GOT3 (cell line): ENCODE measurements around the gene EP400.
"Not testable (repeated sequence)": the region's sequence is repeated elsewhere in the genome, so short reads cannot be mapped to it uniquely, and the experiment has no call there.

Source experiments
- DNase-seq: peaks from one replicate; lab custom pipeline; 2025; ENCODE audit warnings: mixed read lengths; lab: John Stamatoyannopoulos, UW

EP400 gene

DNA sequence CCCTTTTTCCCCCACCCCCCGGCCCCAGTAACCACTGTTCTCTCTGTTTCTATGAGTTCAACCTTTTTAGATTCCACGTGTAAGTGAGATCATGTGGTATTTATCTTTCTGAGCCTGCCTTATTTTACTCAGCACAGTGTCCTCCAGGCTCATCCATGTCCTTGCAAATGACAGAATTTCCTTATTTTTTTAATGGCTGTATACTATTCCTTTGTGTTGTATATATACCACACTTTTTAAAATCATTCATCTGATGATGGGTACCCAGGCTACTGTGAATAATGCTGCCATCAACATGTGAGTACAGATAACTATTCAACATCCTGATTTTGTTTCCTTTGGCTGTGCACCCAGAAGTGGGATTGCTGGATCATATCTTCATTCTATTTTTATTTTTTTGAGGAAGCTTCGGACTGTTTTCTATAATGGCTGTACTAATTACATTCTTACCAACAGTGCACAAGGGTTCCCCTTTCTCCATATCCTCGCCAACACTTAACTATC is 139.7 kb downstream of the EP400 start:
- DNase-seq, result no peak

DNA sequence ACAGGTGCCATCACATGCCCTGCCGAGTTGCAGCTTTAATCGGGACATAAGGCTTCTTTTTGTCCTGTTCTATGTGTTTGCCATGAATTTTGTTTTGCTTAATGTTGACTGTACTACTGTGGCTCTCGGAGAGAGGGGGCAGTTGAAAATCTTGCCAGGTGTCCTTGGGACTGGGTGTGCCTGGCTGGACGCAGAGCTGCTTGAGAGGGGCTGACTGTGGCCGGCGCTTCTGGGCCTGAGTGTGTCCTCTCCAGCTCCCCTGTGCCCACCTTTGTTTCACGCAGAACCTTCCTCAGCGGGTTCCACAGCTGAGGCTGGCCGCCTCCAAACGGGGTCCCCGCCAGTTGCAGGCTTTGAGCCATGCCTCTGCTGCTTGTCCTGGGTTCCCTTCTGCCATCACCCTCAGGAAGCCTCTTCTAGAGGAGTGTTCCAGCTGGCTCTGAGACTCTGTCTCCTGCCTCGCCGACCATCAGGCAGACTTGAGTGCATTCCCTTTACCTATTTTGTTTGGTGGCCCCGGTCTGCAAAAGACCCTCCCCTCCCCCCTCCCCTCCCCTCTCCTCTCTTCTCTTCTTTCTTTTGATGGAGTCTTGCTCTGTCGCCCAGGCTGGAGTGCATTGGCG is 144.6 kb downstream of the EP400 start:
- DNase-seq, result no peak

DNA sequence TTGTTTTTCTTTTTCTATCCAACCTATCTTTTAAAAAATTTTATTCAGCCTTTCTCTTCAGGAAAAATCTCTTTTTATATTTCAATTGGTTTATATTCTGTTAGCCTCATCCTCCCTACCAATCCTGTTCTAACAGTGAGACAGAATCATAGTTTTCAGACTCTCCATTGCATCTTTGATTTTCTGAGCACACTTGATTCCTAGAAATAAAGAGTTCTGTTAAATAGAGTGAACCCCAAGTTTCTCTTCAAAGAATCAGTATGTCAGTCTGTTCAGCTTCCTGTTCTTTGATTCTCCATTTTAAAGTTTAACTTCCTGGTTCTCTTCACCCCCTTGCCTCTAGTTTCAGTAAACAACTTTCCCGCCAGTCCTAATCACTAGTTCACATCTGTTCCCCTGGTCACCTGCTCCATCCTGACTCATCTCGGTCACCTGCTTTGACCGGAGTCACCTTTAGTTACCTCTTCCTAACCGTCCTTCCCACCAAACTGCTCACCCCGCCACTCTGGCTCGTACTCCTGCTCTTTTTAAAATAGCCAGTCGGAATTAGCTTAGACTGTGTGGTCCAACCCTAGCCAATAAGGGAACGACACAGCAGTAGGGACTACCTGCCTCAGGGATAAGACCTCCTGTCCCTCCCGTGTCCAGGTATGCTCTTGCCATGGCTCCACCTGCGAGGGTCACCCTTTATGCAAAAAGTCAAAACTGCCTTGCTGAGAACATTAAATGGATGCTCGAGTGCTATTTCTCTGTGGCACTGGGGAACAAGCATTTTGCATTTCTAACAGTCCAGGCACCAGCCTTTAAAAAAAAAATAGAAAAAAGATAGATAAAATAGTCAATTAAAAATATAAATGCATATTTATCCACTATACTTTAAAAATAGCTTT is 146.0 kb downstream of the EP400 start:
- DNase-seq, result no peak

GRCh38 chr12:132099739-132100138 is 150.0 kb downstream of the EP400 start:
- DNase-seq, result no peak

- DNase-seq, result no peak
These were observed 150.7 kb downstream of the EP400 start for GRCh38 chr12:132100306-132101065.

DNA sequence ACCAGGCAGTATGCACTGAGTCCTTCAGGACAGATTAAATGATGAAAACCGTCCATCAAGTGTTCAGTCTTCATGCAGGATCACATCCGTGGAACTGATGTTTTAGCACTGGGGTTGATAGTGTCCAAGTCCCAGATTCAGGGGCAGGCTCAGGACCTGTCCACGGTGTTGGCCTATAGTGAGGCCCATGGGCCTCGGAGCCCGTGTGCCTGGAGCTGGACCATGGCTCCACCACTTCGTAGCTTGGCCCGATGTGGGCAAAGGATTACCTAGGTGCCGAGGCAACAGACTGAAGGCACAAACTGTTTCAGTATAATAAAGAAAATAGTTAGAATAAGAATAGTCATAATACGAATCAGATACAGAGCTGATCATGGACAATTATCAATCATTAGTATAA is 152.6 kb downstream of the EP400 start:
- no peak for DNase-seq

DNA sequence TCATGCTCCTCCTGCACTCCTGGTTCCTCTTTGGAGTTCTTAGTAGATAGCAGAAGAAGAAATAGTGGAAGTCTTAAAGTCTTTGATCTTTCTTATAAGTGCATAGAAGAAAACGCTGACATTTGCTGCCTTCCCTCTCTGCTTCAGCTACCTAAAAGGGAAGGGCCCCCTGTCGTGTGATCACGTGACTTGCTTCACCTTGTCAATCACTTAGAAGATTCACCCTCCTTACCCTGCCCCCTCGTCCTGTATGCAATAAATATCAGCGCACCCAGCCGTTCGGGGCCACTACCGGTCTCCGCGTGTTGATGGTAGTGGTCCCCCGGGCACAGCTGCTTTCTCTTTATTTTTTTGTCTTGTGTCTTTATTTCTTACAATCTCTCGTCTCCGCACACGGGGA is 153.3 kb downstream of the EP400 start:
- not testable (repeated sequence) for DNase-seq

DNA sequence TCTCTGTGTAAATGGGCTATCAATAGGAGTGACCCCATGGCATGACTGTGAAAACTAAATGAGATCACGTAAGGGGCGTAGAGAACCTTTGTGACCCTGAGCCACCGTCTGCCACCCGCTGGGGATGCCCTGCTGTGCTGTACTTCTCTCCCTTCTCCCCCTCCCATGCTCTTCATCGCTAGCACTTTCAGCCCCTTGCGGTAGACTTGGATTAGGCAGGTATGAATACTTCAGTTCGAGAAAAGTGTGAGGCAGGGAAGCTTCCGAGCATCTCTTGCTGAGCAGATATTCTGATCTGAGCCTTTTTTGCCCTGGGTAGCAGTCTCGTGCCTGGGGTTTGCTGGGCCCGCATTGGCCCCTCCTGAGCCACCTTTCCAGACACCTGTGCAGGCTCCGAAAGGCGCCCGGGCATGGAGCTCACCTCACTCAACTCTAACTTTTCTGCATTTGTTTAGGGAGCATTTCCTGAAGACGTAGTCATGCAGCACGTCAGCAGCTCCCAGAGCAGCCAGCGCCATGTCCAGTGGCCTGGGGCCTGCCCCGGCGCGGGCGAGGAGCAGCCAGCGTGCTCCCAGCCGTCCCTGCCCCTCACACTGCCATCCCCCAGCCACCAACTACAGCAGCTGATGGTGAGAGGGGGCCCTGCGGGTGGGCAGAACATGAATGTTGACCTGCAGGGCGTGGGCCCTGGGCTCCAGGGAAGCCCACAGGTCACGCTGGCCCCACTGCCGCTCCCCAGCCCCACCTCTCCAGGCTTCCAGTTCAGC is 154.0 kb downstream of the EP400 start:
- no peak for DNase-seq

- DNase-seq, result no peak
These were observed 155.7 kb downstream of the EP400 start for GRCh38 chr12:132105467-132105866.

- DNase-seq, result no peak
These were observed 157.2 kb downstream of the EP400 start for GRCh38 chr12:132106921-132107320.

DNA sequence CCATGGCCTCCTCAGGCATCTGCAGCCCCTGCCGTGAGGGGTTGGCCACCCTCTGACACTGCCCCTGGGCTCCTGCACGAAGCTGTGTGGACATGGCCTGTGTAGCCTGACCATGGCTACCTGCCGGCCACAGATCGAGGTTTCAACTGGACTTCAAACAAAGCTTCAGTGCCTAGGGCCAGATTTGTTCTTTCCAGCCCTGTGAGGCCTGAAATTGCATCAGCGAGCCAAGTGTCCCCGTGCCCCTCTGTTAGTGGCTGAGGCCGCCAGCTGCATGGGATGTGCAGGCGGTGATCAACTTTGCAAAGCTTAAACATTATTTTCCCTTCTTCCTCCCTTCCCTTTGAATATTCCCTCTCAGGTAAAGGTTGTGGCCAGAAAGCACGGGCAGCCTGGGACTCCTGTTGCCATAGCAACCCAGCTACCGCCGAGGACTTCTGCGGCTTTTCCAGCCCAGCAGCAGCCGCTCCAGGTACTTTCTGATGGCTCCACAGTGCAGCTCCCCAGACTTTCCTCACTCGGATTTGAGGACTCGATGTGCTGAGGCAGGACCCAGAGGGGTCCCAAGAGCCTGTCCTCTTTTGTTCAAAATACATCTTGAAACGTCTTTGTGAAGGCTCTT is 158.6 kb downstream of the EP400 start:
- DNase-seq, result no peak

DNA sequence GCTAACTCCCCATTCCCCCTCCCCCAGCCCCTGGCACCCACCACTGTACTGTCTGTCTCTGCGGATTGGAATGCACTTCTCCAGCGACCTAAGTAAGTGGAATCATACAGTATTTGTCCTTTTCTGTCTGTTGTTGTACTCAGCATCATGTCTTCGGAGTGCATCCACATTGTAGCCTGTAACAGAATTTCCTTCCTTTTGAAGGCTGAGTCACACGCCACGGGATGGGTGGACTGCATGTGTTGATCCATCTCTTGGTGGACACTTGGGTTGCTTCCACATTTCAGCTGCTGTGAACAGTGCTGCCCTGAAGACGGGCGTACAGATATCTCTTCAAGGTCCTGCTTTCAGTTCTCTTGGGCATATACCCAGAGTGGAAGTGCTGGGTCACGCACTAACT is 160.0 kb downstream of the EP400 start:
- DNase-seq, result no peak

DNA sequence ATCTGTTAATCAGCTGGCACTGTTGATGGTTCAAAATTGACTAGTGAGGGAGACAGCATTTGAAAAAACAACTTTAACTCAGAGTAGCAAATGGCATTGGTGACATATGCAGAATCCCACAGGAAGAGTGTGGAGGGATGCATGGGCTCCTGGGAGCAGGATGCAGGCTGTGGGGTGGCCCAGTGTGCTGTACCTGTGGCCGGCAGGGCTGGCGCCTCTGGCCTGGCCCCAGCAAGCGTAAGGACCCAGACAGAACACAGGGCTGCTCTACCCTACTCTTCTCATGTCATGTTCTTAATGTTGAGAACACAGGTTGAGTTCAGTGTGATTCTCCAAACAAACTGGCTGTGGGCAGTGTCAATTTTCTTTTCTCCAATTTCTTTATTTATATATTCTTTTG is 160.9 kb downstream of the EP400 start:
- DNase-seq, result no peak

DNA sequence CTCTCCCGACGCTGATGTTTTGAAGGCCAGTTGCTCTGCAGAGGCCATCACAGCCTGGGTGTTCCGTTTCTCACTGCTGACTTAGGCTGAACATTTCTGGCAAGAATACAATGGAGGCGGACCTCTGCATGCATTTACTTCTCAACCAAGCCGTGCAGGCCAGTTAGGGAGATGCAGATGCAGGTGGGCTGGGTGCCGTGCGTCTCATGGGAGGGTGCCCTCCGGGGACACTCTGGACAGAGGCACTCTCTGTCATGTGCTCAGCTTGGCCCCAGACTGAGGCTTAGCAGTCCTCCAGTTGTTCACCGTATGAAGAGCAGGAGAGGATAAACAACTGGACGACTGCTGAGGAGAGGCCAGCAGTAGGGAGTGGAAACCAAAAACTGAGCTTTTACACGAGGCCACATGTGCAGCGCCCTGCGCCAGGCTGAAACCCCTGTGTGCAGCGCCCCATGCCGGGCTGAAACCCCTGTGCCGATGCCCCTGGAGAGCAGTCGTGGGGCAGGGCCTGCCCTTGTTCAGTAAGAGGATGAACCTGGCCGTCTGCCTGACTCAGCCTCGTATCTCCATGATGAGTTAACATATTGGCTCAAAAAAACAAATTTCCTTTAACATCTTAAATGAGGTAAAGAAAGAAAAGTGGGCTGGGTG is 162.0 kb downstream of the EP400 start:
- DNase-seq, result no peak

- DNase-seq, result no peak
These were observed 164.9 kb downstream of the EP400 start for GRCh38 chr12:132114667-132115066.

DNA sequence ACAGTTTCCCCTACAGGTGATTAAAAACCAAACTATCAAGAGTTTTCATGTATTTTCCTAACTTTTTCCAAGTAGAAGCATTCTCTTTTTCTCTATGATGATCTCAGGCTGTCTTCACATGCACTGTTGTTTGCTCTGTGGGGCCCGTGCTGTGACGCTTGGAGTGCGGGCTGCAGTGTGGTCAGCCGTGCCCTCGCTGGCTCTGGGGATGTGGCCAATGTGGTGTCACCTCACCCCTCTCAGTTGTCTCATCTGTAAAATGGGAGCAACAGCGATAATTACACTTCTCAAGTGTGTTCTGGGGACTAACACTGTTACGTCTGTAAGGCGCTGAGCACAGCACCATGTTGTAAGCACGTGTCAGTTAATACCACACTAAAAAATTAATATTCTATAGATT is 165.8 kb downstream of the EP400 start:
- no peak for DNase-seq

GRCh38 chr12:132116709-132117557 is 167.2 kb downstream of the EP400 start:
- no peak for DNase-seq

DNA sequence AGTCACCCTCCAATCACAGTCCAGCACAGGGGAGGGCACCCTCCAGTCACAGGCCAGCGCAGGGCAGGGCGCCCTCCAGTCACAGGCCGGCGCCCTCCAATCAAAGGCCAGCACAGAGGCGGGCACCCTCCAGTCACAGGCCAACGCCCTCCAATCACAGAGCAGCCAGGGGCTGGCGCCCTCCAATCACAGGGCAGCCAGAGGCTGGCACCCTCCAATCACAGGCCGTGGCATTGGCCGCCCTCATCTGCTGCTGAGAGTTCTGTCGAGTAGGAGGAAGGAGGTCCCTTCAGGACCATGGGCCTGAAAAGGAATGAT is 167.8 kb downstream of the EP400 start:
- DNase-seq, result no peak

DNA sequence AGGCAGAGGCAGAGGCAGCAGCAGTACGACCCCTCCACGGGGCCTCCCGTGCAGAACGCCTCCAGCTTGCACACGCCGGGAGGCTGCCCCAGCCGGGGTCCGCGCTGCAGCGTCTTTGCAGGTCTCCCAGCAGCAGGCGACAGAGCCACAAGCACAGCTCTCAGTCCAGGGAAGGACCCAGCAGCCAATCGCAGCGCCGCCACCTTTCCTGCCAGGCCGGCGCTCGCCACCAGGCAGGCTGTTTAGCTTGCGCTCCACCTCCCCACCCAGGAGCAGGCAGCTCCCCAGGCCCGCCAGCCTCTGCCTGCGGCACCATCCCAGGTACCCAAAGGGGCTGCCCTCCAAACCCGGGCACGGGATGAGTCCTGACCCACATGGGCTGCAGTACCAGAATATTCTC is 169.1 kb downstream of the EP400 start:
- DNase-seq, result no peak

DNA sequence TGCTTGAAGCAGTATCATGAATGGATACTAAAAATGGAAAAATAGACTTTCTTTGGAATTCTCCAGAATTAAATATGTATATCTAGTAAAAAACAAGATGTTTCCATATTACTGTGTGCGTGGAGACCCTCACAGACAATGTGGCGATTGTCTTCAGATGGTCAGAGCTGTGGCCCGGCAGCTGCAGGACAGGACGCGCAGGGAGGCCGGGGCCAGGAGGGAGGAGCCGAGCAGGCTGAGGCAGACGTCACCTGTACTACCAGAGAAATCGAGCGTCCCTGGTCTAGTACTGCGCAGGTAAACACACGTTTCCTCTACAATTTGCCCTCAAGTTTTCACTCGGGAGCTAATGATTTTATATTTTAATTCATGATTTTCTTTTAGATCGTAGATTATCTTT is 171.5 kb downstream of the EP400 start:
- DNase-seq, result no peak
